RWPE2 (cell line): ENCODE results near the gene SOHLH2.

ENCODE experiments used
- ATAC-seq: fragments of 200-7000 bp; cut with Tn5 transposase; 3 replicates; pipeline ENCODE4 v1.9.1; 2021; ENCODE audit warnings: low read depth
- DNase-seq: peaks from one replicate; pipeline ENCODE4 v3.0.0-alpha.2; 2020; ENCODE audit warnings: low spot score
- H3K27ac ChIP-seq: fragments of 450-650 bp; 2 replicates; pipeline ENCODE4 v1.5.1; 2017; ENCODE audit warnings: mild to moderate bottlenecking; ENCODE audit not compliant: poor library complexity, severe bottlenecking
- H3K27me3 ChIP-seq: fragments of 250-450 bp; sonication (Bioruptor Pico); 2 replicates; pipeline ENCODE4 v1.5.1; 2021; ENCODE audit warnings: mild to moderate bottlenecking, moderate library complexity; ENCODE audit not compliant: insufficient read depth, poor library complexity, severe bottlenecking
- H3K36me3 ChIP-seq: fragments of 250-450 bp; sonication (Bioruptor Pico); 2 replicates; pipeline ENCODE4 v1.5.1; 2020; ENCODE audit warnings: low read depth, mild to moderate bottlenecking, moderate library complexity
- H3K4me1 ChIP-seq: fragments of 250-450 bp; sonication (Bioruptor Pico); 2 replicates; pipeline ENCODE4 v1.5.1; 2021; ENCODE audit warnings: mild to moderate bottlenecking, moderate library complexity; ENCODE audit not compliant: insufficient read depth, poor library complexity, severe bottlenecking
- H3K4me3 ChIP-seq: fragments of 250-450 bp; sonication (Bioruptor Pico); 2 replicates; pipeline ENCODE4 v1.5.1; 2021; ENCODE audit warnings: mild to moderate bottlenecking, moderate library complexity; ENCODE audit not compliant: severe bottlenecking
- H3K9me3 ChIP-seq: fragments of 250-450 bp; sonication (Bioruptor Pico); 2 replicates; pipeline ENCODE4 v1.5.1; 2021; ENCODE audit warnings: mild to moderate bottlenecking, moderate library complexity; ENCODE audit not compliant: severe bottlenecking
- CTCF ChIP-seq: fragments of 450-650 bp; IDR thresholded peaks from one replicate; pipeline ENCODE4 v1.5.1; 2017; ENCODE audit warnings: mild to moderate bottlenecking, moderate library complexity; ENCODE audit not compliant: poor library complexity, severe bottlenecking

Gene SOHLH2

GRCh38 chr13:36142735-36143134, 71.6 kb downstream of the SOHLH2 start:
- H3K9me3 ChIP-seq = no peaks in the 10 kb centered on the region
- no peaks in the 10 kb centered on the region for H3K4me1 ChIP-seq
- H3K36me3 ChIP-seq = no peaks in the 10 kb centered on the region
- DNase-seq = no peak
- H3K27ac ChIP-seq = no peak overlapping the region
- TF ChIP-seq CTCF = no peak
- no peak for ATAC-seq
- H3K4me3 ChIP-seq = no peak overlapping the region
- H3K27me3 ChIP-seq = no peaks in the 10 kb centered on the region

GRCh38 chr13:36135876-36136275, 78.5 kb downstream of the SOHLH2 start:
- ATAC-seq (no peak), DNase-seq (no peak)
- no peak for TF ChIP-seq CTCF
- Histone ChIP-seq H3K36me3 (no peaks in the 10 kb centered on the region), H3K9me3 (no peaks in the 10 kb centered on the region), H3K27ac (no peak overlapping the region), H3K4me3 (no peak overlapping the region), H3K4me1 (no peaks in the 10 kb centered on the region), H3K27me3 (no peaks in the 10 kb centered on the region)

GRCh38 chr13:36134632-36135031, 79.7 kb downstream of the SOHLH2 start:
- Histone ChIP-seq H3K27me3 (peaks cover 8% of the 10 kb centered on the region), H3K4me3 (no peak overlapping the region), H3K4me1 (no peaks in the 10 kb centered on the region), H3K36me3 (no peaks in the 10 kb centered on the region), H3K9me3 (no peaks in the 10 kb centered on the region), H3K27ac (no peak overlapping the region)
- DNase-seq (no peak), ATAC-seq (no peak)
- TF ChIP-seq CTCF = no peak

- Histone ChIP-seq H3K27ac (no peak overlapping the region), H3K27me3 (peaks cover 8% of the 10 kb centered on the region), H3K9me3 (no peaks in the 10 kb centered on the region), H3K4me1 (no peaks in the 10 kb centered on the region), H3K36me3 (no peaks in the 10 kb centered on the region), H3K4me3 (no peak overlapping the region)
- TF ChIP-seq CTCF = no peak
- DNase-seq = no peak
- ATAC-seq = no peak
These were observed 80.3 kb downstream of the SOHLH2 start for GRCh38 chr13:36133950-36134626.

- Histone ChIP-seq H3K9me3 (no peaks in the 10 kb centered on the region), H3K4me1 (no peaks in the 10 kb centered on the region), H3K27ac (no peak overlapping the region), H3K4me3 (no peak overlapping the region), H3K27me3 (peaks cover 8% of the 10 kb centered on the region), H3K36me3 (no peaks in the 10 kb centered on the region)
- ATAC-seq = no peak
- TF ChIP-seq CTCF = no peak
- no peak for DNase-seq
These were observed 82.0 kb downstream of the SOHLH2 start for GRCh38 chr13:36132376-36132775.
